Hematopoietic multipotent progenitor cell treated with erythropoietin and hydrocortisone succinate and interleukin-3 and kit ligand, for 15 days (in vitro differentiated cells): Measurements from ENCODE around the gene KYNU.
"Not testable (repeated sequence)": the region's sequence is repeated elsewhere in the genome, so short reads cannot be mapped to it uniquely, and the experiment has no call there.

ENCODE experiments used
- DNase-seq: peaks from one replicate; pipeline ENCODE4 v3.0.0-alpha.2; 2015; ENCODE audit warnings: low spot score

KYNU gene

DNA sequence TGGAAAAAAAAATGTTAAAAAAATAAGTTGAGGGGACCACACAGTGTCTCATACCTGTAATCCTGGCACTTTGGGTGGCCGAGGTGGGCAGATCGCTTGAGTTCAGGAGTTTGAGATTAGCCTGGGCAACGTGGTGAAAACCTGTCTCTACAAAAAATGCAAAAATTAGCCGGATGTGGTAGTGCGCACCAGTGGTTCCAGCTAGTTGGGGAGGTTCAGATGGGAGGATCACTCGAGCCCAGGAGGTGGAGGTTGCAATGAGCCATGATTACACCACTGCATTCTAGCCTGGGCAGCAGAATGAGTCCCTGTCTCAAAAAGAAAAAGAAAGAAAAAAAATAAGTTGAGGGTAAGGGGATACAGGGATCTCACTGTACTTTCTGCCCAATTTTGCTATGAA is 6.1 kb upstream of the KYNU start:
- no peak for DNase-seq

DNA sequence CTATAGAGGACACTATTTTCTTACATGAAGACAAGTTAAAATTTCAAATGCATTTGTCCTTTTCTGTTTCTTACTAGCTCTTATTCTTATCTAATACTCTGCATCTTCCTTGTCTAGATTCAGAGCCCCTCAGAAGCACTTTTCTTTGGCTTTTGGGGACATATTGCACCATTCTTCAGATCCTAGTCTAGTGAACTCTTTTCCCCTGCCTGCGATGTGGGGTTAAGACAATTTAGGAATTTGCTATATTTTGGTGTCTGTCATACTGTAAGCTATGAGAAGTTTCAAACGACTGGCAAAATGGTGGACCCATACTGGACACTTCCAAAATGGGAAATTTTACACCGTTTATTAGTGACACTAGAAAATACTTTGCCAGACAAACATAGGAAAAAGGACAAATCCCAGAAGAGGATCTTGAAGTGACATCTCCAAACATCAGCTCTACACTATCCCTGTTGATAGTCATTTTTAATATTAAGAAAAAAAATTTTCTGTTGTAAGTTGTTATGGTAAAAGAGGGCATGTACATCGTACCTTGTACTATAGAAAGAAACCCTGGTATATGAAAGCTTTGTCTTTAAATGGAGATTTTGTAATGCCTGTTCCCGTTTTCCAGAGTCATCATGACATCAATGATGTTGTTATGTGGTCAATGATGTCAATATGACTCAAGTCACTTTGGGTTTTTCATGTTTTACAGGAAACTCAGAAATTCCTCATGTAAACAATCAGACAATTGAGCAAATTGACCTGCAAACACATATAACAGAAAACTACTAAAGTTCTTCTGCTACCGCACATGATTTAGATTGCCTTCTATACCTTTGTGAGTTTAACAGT is 4.4 kb upstream of the KYNU start:
- DNase-seq = no peak

DNA sequence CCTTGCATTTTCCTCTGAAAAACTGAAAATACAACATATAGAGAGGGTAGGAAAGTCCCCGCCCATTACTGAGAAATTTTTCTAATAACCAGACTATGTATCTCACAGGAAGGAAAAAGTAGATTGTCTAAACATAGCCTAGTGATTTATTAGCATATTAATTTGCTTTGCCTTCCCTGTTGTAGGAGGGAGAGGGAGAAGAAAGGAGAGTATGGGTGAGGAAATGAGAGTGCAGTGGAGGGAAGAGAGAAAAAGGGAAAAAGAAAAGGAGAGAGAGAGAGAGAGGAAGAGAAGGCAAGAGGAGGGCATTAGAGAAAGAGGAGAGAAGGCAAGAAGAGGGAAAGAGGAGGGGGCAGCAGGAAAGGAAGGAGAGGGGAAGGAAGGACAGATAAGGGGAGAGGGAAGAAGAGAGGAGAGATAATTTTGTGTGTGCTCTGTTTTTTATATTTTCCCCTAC is 3.6 kb upstream of the KYNU start:
- no peak for DNase-seq

DNA sequence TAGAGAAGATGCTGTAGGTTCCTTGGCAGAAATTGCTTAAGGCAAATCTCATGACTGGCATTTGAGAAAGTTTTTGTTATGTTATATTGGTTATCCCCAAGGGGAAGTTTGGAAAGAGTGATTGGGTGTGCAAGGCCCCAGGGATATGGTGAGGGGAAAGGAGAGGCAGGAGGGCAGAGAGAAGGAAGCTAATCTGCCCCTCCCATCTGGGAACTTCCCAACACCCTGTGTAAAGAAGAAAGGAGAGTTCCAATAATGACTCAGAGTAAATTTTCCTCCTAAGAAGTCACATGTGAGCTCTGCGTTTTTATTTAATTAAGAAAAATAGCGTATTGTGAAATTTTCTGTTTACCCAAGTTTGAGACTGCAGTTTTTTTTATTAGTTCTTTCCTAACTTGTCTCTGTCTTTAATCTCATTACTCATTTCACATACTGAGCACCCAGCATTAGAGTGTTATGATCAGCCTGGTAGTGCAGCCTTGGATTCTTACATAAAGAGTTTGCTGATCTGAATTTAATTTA is 3.1 kb upstream of the KYNU start:
- DNase-seq = no peak

DNA sequence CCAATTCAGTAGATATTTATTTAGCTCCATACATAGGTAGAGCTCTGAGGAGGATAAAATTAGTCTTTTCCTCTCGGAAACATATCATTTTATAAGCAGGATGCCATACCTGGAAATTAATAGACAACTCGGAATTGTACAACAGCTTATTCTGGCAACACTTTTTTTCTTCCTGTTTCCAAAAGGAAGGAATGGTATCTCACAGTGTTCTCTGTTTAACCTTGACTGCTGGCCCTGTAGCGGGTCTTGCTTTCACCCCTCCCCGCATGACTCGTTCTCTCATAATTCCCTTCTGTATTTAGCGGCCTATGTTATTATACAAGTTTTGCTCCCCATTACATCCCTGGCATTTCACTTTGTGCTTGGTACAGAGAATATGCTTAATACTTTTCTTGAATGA is 2.5 kb upstream of the KYNU start:
- no peak for DNase-seq

DNA sequence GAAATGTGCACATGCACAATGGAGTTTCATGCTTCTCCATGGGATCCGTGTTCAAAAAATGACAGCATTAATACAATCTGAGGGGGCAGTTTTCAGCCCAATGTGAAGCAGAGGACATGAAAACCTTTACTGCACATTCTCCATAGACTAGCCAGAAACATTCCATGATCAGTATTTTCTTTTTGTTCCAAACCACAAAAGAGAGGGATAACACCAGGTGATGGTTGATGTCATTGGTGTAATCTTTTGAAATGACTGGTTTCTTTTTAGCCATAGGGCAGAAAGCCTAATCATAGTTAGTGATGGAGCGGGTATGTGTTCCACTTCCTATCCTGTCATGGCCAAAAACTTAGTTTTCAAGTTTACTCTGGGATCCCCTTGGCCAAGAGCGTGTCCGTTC is 1.8 kb upstream of the KYNU start:
- DNase-seq = no peak

DNA sequence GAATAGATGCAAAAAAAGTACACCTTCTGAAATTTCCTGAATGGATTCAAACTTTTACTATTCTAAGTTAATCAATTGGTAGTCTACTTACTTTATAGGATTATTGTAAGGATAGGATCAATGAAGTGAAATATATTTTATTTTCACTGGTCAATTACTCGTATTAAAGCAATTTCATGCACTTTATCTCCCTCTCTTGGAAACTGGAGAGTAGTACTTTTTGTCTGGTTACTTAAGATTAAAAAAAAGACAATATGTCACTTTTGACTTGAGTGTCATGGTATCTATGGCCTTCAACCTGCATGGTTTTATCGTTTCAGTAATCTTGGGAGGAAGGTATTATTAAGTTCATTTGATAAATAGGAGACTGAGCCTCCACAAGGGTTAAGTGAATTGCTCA is 1.0 kb upstream of the KYNU start:
- DNase-seq = no peak

DNA sequence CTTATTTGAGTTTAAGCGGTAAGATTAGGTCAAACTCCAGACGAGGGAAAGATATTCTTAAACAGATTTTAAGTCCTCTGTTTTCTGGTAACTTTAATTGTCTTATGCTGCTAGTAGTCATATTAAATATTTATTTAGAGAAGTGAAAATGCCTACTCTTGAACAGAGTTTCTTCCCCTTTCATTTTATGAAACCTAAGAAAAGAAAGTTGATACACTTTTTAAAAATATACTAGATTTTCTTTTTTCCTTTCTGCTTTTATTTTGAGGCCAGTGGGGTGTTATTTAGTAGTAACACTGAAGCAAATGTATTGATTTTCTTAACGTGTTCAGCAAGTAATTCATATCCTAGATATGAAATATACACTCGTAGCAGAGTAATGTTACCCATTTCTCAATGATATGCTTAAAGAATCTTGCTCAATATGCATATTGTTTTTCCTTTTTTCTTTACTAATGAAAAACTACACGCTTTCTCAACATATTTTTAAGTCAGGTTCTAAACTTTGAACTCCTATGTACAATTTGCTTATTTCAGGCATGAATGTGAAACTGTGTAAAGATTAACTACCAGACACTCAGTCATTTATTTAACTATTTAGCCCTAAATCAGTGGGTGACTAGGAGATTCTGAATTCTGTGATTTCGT is 691 bp downstream of the KYNU start:
- no peak for DNase-seq

DNA sequence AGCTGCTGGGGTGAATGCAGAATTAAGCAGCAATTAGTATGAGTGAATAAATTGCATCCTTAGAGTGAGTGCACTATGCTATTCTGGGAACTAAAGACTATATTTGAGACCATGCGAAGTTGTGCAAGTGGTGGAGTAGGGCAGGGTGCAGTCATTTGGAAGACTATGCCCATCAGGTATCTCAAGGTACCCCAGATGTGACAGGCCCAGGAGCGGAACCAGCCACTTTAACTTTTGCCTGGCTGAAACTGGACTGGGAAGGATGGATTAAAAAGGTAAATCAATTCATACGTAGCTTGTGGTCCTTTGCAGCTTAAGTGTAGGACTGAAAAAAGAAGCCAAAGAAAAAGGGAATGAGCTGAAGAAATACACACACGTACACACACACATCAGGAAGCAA is 1.7 kb downstream of the KYNU start:
- DNase-seq = no peak

DNA sequence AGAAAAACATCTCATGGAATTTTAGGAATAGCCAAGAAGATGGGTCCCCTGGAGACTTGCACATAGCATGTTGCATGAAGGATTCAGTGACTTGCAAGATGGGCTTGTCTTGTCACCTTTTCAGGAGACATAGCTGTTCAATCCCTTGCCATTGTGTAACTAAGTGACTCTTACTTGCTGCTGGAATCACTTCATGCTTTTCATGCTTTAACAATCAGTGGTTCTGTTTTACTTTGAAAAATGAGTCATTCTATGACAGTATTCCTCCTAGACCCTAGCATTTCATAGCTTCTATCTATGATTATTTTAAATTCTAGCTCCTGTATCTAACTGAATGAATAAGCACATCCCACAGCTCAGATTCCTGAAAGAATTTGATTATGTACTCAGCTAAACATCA is 2.8 kb downstream of the KYNU start:
- DNase-seq = no peak

DNA sequence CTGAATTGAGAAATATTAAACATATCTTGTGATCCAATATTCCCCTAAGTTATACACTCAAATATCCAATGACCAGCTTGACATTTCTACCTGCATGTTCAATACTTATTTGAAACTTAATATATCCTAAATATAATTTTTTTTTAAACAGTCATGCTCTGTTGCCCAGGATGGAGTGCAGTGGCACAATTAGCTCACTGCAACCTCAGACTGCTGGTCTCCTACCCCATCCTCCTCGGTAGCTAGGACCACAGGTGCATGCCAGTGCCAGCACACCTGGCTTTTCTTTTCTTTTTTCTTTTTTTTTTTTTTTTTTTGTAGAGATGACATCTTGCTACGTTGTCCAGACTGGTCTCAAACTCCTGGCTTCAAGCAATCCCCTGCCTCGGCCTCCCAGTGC is 4.2 kb downstream of the KYNU start:
- no peak for DNase-seq

DNA sequence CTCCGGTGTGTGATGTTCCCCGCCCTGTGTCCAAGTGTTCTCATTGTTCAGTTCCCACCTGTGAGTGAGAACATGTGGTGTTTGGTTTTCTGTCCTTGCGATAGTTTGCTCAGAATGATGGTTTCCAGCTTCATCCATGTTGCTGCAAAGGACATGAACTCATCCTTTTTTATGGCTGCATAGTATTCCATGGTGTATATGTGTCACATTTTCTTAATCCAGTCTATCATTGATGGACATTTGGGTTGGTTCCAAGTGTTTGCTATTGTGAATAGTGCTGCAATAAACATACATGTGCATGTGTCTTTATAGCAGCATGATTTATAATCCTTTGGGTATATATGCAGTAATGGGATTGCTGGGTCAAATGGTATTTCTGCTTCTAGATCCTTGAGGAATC is 5.0 kb downstream of the KYNU start:
- DNase-seq = not testable (repeated sequence)

DNA sequence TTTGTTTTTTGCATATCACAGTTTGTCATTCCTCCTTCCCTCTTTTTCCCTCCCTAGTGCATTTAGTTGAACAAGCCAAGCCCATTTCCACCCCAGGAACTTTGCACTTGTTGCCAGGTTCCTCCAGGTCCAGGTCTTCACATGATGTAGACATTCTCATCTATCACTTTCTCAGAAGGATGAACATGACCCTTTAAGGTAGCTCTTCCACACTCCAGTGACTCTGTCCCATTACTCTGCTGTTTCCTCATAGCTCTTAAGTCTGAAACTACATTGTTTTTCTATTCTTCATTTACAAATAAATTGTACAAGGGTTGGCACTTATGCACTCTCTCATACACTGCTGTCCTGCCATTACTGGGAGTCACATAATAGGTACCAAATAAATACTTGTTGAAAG is 6.1 kb downstream of the KYNU start:
- no peak for DNase-seq

DNA sequence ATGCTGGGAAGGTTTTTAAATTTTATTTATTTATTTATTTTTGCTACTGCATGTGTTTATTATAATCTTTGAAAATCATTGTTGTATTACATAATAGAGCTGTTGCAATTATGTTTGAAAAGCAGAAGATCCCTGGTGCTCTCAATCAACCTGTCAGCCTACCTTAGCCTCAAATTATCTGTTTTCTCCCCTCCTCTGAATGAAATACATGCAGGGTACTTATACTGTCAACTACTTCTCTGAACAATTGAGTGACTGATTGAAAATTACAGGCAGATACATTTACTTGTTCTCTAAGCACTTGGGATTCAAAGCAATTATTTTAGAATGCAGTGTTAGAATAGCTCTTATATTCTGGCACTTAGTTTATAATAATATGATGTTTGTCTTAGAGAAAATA is 8.1 kb downstream of the KYNU start:
- no peak for DNase-seq

DNA sequence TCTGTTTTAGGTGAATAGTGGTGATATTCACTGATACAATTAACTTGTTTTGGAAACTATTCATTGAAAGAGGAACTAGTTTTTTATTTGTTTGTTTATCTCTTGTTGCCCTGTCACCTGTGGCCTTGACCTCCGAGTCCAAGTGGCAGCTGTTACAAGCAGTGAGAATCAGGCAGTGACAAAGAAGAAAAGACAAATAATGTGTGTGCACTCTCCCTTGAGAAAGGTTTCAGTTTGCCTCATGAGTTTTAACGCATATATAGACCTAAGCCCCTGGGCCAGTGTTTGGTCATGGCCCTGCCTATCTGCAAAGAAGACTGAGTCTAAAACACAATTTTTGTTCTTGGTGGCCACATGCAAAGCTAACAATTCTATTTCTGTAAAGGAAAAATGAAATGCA is 15.3 kb downstream of the KYNU start:
- no peak for DNase-seq

DNA sequence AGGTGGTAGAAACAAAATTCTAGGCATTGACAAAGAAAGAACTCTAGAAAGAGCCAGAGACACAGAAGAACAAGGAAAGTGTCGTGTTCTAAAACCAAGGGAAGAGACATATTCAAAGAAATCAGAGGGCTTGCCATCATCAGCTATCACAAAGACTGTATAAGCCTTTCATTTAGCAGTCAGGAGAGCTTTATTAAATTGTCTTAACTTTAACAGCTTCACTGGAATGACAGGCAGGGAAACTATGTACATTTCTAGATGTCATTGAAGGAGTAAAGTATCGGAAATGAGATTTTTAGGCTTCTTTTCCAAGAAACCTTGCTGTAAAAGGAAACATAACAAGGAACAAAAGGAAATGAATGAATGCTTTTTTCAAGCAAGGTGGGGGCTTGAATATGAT is 15.8 kb downstream of the KYNU start:
- DNase-seq = no peak

DNA sequence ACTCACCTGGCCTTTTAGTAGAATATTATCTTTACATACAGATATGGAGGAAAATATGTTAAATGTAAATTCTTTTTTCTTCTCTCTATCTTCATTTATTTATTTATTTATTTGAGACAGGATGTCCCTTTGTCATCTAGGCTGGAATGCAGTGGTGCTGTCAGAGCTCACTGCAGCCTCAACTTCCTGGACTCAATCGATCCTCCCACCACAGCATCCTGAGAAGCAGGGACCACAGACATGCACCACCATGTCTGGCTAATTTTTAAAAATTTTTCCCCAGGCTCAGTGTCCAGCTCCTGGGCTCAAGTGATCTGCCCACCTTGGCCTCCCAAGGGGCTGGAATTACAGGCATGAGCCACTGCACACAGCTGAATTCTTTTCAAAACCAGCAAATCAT is 20.3 kb downstream of the KYNU start:
- DNase-seq = no peak

DNA sequence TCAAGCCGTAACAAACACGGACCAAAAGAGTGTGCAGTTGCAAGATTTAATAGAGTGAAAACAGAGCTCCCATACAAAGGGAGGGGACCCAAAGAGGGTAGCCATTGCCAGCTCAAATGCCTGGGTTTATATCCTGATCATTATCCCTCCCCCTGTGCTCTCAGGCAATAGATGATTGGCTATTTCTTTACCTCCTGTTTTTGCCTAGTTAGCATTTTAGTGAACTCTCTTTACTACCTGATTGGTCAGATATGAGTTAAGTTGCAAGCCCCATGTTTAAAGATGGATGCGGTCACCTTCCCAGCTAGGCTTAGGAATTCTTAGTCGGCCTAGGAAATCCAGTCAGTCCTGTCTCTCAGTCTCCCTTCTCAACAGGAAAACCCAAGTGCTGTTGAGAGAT is 22.9 kb downstream of the KYNU start:
- DNase-seq = not testable (repeated sequence)

DNA sequence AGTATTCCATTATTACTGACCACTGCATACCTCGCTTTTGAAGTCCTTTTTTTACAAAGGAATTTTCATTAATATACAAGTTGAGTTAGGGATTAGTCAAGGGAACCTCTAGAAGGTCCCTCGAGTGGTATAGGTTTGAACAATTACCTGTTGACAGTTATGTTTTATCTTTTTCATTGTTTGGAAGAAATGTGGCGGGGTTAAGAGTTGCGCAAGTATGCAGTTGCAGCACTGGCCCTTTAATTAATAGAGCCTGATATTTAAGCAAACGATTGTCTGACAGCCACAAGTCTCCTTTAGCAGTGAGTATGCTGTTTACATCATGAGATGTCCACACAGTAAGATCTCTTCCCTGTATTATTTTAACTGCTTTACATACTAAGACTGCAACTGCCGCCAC is 24.3 kb downstream of the KYNU start:
- no peak for DNase-seq

DNA sequence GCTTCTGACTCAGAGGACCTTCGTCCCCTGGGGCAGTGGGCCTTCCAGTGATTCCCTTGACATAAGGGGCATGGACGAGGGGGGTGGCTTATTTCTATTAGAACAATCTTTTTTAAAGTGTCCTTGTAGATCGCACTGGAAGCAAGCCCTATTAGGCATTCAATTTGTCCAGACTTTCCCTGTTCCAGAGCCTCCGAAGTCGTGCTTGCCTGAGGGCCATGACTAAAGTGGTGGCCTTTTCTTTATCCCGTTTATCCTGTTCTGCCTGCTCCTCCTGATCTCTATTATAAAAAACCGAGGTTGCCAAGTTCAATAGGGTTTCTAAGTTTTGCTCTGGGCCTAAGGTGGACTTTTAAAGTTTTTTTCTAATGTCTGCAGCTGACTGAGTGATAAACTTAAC is 26.3 kb downstream of the KYNU start:
- not testable (repeated sequence) for DNase-seq

DNA sequence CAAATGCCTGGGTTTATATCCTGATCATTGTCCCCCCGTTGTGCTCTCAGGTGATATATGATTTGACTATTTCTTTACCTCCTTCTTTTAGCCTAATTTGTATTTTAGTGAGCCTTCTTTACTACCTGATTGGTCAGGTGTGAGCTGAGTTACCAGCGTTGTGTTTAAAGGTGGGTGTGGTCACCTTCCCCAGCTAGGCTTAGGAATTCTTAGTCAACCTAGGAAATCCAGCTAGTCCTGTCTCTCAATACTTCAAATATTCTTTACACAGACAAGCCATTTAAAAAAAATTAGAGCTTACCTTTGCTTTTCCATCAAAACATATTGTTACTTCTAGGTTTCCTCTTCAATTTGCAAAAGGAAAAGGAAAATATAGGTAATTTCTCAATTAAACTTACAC is 30.2 kb downstream of the KYNU start:
- DNase-seq = no peak

DNA sequence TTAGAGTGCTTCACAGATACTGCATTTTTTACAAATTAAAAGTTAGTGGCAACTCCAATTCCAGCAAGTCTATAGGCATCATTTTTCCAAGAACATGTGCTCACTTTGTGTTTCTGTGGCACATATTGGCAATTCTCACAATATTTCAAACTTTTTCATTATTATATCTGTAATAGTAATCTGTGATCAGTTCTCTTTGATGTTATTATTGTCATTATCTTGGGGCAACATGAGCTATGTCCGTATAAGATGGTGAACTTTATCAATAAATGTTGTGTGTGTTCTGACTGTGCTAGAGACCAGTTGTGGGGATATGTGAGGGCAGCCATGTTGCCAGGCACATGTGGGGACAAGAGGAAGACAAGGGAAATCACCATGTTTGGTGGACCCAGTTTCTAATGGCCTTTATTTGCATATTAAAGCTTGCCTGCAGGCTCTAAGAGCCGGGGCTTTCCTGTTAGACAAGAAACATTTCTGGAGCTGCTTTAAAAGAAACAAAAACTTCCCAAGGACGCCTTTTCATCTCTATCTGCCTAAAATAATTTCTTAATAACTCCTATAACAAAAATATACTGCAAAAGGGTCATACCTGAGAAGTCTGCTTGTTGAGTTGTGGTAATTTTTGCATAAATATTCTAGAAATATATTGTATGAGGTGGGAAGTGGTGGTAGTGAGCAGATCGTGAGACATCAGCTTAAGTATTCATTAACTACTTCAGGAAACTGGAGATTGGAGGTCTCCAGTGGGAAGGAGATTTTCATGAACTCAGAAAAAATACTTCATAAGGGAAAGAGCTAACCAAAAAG is 37.2 kb downstream of the KYNU start:
- DNase-seq = no peak

DNA sequence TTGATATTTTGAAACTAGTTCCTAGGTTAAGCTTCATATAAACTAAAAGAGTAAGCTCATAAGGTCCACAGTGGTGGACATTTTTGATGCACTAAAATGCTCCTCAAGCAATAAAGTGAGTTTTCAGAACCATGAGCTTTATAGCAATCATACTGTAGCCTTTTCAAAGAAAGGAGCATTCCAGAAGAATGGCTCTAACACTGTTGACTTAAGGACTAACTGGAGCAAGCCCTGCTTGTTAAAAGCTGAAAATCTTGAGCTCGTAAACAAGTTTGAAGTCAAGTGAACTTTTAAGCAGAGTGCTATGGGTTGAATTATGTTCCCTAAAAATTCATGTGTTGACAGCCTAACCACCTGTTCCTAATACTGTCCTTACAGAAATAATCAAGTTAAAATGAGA is 38.0 kb downstream of the KYNU start:
- DNase-seq = no peak
